Tibial nerve (tissue), 4 donors: ENCODE data around the gene CEP135. TPM values are rescaled to one million over a fixed set of nuclear protein-coding genes. Genes with fewer than 3 reads are reported as not detected.

ENCODE experiments used
- DNase-seq, 2 donors: peaks; one replicate each; pipeline ENCODE4 v3.0.0-alpha.2; 2019; ENCODE audit warnings: low spot score in 2 of 2
- H3K27ac ChIP-seq, 4 donors: fragments of 200-600 bp; sonication (generic) in 3 of 4; one replicate each; pipeline ENCODE4 v1.5.1; 2017 to 2019; ENCODE audit warnings: mild to moderate bottlenecking in 1 of 4
- H3K27me3 ChIP-seq, 2 donors: fragments of 200-600 bp; sonication (generic) in 1 of 2; one replicate each; pipeline versions ENCODE4 v1.5.1 to v1.6.0; 2017 to 2019
- H3K36me3 ChIP-seq, 3 donors: fragments of 200-600 bp; sonication (generic); one replicate each; pipeline ENCODE4 v1.5.1; 2018 to 2019
- H3K4me1 ChIP-seq, 4 donors: fragments of 200-600 bp; sonication (generic) in 3 of 4; one replicate each; pipeline ENCODE4 v1.5.1; 2017 to 2019
- H3K4me3 ChIP-seq, 4 donors: fragments of 200-600 bp; sonication (generic) in 3 of 4; one replicate each; pipeline ENCODE4 v1.5.1; 2017 to 2019; ENCODE audit warnings: mild to moderate bottlenecking in 1 of 4, moderate library complexity in 1 of 4
- H3K9me3 ChIP-seq, 4 donors: fragments of 200-600 bp; sonication (generic) in 3 of 4; one replicate each; pipeline ENCODE4 v1.5.1; 2017 to 2019
- EP300 ChIP-seq, 2 donors: sonication (generic); formaldehyde crosslinking; IDR thresholded peaks; one replicate each; pipeline ENCODE4 v1.6.1; 2017; ENCODE audit warnings: antibody characterized with exemption in 2 of 2, mild to moderate bottlenecking in 1 of 2
- POLR2A ChIP-seq, 2 donors: fragments of 450-650 bp; IDR thresholded peaks; one replicate each; pipeline ENCODE4 v1.6.1; 2017; ENCODE audit warnings: antibody characterized with exemption in 2 of 2, mild to moderate bottlenecking in 2 of 2, moderate library complexity in 2 of 2
- WGBS, 2 donors: methylation state at CpG; one replicate each; pipeline ENCODE4 v1.1.5; 2018; 5-methylcytosine and 5-hydroxymethylcytosine counted together
- total RNA-seq, 4 donors: library from RNA; depleted of rRNA; stranded (reverse); fragments of >200 nt; gene quantifications; one replicate each; pipeline ENCODE4 v1.1.0, GENCODE V29; 2016
- TF ChIP-seq, protein P1 (sequence below), 5 experiments: fragments of 200-600 bp in 3 of 5; fragments of 450-650 bp in 2 of 5; sonication (generic) in 3 of 5; IDR thresholded peaks; one replicate each; pipeline ENCODE4 v1.5.1; 2016 to 2019; ENCODE audit warnings: antibody characterized with exemption in 5 of 5, mild to moderate bottlenecking in 3 of 5, moderate library complexity in 2 of 5

Gene CEP135
- total RNA-seq, 4 donors from 2014 or later, result 3.5 to 9.6 (median 8.9) TPM

DNA sequence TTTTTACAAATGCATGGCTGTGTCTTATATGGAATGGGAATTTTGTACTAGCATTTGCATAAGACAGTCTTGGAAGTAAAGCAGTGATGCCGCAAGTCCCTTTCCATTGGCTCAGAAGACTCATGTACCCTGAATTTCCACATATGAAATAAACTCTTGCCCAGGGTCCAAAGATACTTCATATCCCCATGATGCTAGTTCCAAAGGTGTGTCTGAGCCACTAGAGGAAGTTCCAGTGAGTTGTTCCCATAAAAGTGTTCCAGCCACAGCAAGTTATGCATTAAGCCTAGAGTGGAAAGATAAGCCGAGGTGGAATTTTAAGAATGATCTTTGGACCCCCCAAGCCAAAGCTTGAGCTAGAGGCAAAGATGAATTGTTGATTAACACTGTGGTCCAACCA, 9.3 kb upstream of the CEP135 start:
- TF ChIP-seq, protein P1, sequence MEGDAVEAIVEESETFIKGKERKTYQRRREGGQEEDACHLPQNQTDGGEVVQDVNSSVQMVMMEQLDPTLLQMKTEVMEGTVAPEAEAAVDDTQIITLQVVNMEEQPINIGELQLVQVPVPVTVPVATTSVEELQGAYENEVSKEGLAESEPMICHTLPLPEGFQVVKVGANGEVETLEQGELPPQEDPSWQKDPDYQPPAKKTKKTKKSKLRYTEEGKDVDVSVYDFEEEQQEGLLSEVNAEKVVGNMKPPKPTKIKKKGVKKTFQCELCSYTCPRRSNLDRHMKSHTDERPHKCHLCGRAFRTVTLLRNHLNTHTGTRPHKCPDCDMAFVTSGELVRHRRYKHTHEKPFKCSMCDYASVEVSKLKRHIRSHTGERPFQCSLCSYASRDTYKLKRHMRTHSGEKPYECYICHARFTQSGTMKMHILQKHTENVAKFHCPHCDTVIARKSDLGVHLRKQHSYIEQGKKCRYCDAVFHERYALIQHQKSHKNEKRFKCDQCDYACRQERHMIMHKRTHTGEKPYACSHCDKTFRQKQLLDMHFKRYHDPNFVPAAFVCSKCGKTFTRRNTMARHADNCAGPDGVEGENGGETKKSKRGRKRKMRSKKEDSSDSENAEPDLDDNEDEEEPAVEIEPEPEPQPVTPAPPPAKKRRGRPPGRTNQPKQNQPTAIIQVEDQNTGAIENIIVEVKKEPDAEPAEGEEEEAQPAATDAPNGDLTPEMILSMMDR (IDR thresholded peaks at IDR 0.05), result no peak
- TF ChIP-seq POLR2A (IDR thresholded peaks at IDR 0.05) (no peak), EP300 (IDR thresholded peaks at IDR 0.05) (no peak)
- peaks cover 0 to 3% (median 0%) of the 10 kb centered on the region in 3 donors for H3K36me3 ChIP-seq
- H3K27ac ChIP-seq, result no peak overlapping the region
- H3K9me3 ChIP-seq, result peaks cover 0 to 18% (median 0%) of the 10 kb centered on the region in 4 donors
- H3K27me3 ChIP-seq, result no peaks in the 10 kb centered on the region
- no peak overlapping the region for H3K4me3 ChIP-seq
- DNase-seq, result no peak
- no peaks in the 10 kb centered on the region for H3K4me1 ChIP-seq
- WGBS, 2 donors, result 70 to 93% methylated on average over 2 of the region's 2 CpGs

DNA sequence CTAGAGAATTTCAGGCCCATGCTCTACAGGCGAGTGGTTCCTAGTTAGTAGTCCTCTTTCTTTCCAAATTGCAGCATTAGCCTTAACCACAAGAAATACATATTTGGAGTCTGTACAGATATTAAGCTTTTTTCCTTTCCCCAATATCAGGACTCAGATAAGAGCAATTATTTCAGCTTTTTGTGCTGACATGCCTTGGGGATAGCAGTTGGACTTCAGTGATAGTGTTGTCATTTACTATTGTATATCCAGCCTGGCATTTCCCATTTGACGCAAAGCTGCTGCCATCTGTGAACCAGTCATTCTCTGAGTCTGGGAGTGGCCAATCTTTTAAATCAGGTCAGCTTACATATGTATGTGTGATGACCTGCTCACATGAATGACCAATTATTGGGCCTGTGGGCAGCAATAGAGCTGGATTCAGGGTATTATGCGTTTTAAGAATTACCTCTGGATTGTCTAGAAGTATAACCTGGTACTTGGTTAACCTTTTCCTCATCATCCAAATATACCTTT, 6.8 kb upstream of the CEP135 start:
- no peak for DNase-seq
- H3K4me1 ChIP-seq, result no peaks in the 10 kb centered on the region
- WGBS, 2 donors, result 92 to 97% methylated on average over 3 of the region's 3 CpGs
- peaks cover 0 to 10% (median 0%) of the 10 kb centered on the region in 4 donors for H3K9me3 ChIP-seq
- TF ChIP-seq EP300 (IDR thresholded peaks at IDR 0.05) (no peak), POLR2A (IDR thresholded peaks at IDR 0.05) (no peak)
- TF ChIP-seq, protein P1 (IDR thresholded peaks at IDR 0.05), result no peak
- no peak overlapping the region for H3K4me3 ChIP-seq
- H3K27me3 ChIP-seq, result no peaks in the 10 kb centered on the region
- H3K36me3 ChIP-seq, result peaks cover 0 to 3% (median 0%) of the 10 kb centered on the region in 3 donors
- H3K27ac ChIP-seq, result no peak overlapping the region

DNA sequence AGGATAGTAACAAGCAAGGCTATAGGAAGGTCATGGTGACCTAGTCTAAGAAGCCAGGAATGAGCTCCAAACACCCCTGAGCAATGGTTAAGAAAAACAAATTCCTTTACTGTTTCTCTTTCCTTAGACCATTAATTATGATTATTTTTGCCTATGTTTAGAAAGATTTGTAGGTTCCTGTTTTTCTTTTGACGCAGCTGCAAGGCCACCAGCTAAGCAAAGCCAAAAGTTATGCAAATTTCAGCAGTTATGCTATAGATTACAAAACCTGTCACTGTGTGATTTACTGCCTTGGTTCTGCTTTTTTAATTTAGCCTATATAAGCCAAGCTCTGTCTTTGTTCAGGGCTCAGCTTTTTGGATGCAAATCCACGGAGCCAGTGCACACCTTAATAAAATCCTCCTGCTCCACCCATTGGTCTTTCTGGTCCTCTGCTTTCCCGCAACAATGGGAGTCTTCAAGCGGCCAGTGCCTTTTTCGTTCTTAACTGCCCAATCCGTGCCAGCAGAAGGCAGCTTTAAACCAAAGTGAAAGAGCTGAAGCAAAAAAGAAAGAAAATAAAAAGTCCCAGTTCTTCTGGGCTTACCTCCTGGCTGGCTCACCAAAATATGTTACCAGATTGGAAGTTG, 1.4 kb upstream of the CEP135 start:
- no peak for DNase-seq
- Histone ChIP-seq H3K27me3 (no peaks in the 10 kb centered on the region), H3K9me3 (no peaks in the 10 kb centered on the region), H3K4me1 (peaks cover 0 to 26% (median 10%) of the 10 kb centered on the region in 4 donors), H3K36me3 (no peaks in the 10 kb centered on the region), H3K27ac (peak overlapping the region in 3 of 4 donors; percentile 86 to 92 (median 91)), H3K4me3 (peak overlapping the region in 3 of 4 donors; percentile 59 to 89 (median 79))
- no peak for TF ChIP-seq EP300 (IDR thresholded peaks at IDR 0.05)
- 18 to 20% methylated on average over 6 of the region's 6 CpGs for WGBS, 2 donors

DNA sequence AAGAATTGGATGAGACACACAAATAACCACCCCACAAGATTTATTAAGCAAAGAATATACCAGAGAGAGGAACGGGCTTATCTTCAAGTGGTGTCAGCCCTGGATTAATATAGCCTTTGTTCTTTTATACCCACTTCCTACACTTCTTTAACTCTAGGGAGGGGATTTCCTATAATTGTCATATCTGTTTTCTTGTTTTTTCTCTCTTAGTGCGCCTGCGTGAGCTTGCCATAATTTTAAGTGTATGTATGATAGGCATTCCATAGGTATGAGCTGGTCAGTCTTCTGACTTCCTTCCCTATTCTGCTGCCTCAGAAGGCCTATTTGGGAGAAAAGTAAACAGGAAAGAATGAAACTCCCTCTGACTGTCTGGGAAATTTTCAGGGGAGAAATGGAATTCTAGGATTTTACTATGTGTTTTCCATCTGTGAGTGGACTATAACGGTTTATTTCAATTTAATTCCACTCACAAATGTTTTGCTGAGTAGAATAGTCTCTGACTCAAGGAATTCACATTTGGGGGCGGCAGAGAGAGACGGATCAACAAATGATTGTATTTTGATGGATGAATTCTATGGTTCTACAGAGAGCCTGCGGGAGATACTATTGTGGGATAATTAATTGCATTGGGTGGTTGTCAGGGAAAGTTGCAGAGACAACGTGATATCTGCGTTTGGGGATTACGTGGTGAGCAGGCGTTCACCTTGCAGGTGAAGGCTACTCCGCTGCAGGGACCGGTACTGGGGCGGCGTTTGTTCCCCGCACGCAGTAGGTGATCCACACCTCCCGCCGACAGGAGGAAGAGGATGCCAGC, 626 bp upstream of the CEP135 start:
- H3K27ac ChIP-seq, result peak overlapping the region; percentile 73 to 92 (median 88)
- no peaks in the 10 kb centered on the region for H3K9me3 ChIP-seq
- H3K4me3 ChIP-seq, result peak overlapping the region; percentile 59 to 89 (median 78)
- H3K4me1 ChIP-seq, result peaks cover 0 to 26% (median 10%) of the 10 kb centered on the region in 4 donors
- 1% methylated on average over 18 to 19 of the region's 19 CpGs for WGBS, 2 donors
- H3K27me3 ChIP-seq, result no peaks in the 10 kb centered on the region
- TF ChIP-seq EP300 (IDR thresholded peaks at IDR 0.05) (no peak), POLR2A (IDR thresholded peaks at IDR 0.05) (no peak)
- TF ChIP-seq, protein P1 (IDR thresholded peaks at IDR 0.05), result no peak
- DNase-seq, result peak in 1 of 2 donors; percentile 11
- peaks cover 0 to 3% (median 0%) of the 10 kb centered on the region in 3 donors for H3K36me3 ChIP-seq

DNA sequence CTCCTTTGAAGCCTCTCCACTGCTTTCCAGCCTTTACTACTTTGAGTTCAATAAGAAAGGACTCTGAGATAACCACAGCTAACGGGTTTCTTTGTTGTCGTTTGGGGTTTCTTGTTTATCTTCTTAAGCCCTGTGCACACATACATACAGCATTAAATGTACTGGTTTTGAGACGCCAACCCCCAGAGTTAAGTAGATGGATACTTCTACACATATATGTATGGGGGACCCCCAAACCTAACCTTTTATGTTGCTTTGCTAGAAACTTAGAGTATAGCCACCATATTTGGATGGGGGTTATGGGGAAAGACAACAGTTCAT, 697 bp downstream of the CEP135 start:
- no peak for DNase-seq
- peak overlapping the region; percentile 73 to 92 (median 88) for H3K27ac ChIP-seq
- no peaks in the 10 kb centered on the region for H3K27me3 ChIP-seq
- no peaks in the 10 kb centered on the region for H3K9me3 ChIP-seq
- H3K4me3 ChIP-seq, result peak overlapping the region; percentile 59 to 89 (median 78)
- H3K4me1 ChIP-seq, result peaks cover 0 to 26% (median 10%) of the 10 kb centered on the region in 4 donors
- peaks cover 0 to 4% (median 3%) of the 10 kb centered on the region in 3 donors for H3K36me3 ChIP-seq
- TF ChIP-seq EP300 (IDR thresholded peaks at IDR 0.05) (no peak), POLR2A (IDR thresholded peaks at IDR 0.05) (no peak)
- TF ChIP-seq, protein P1 (IDR thresholded peaks at IDR 0.05), result no peak
- WGBS, 2 donors, result 2% methylated on average over 3 of the region's 3 CpGs
